Osteocyte (in vitro differentiated cells): ENCODE measurements around the gene DMTF1. TPM values are rescaled to one million over a fixed set of nuclear protein-coding genes. Genes with fewer than 3 reads are reported as not detected.

Experiments
- DNase-seq: peaks from one replicate; pipeline ENCODE4 v3.0.0; 2021; ENCODE audit warnings: mixed read lengths; ENCODE audit not compliant: unreplicated experiment; ENCODE audit errors: extremely low spot score
- H3K27ac Mint-ChIP-seq: one replicate; pipeline ENCODE4 v1.8.0; 2021; ENCODE audit warnings: mild to moderate bottlenecking, mixed read lengths; ENCODE audit not compliant: unreplicated experiment
- H3K27me3 Mint-ChIP-seq: one replicate; pipeline ENCODE4 v1.8.0; 2021; ENCODE audit warnings: mixed read lengths; ENCODE audit not compliant: unreplicated experiment
- H3K36me3 Mint-ChIP-seq: one replicate; pipeline ENCODE4 v1.8.0; 2021; ENCODE audit warnings: mixed read lengths; ENCODE audit not compliant: unreplicated experiment
- H3K4me1 Mint-ChIP-seq: one replicate; pipeline ENCODE4 v1.8.0; 2021; ENCODE audit warnings: mixed read lengths; ENCODE audit not compliant: unreplicated experiment
- H3K4me3 Mint-ChIP-seq: one replicate; pipeline ENCODE4 v1.8.0; 2021; ENCODE audit warnings: mild to moderate bottlenecking, moderate library complexity, mixed read lengths; ENCODE audit not compliant: unreplicated experiment
- H3K9me3 Mint-ChIP-seq: one replicate; pipeline ENCODE4 v1.8.0; 2021; ENCODE audit warnings: mixed read lengths; ENCODE audit not compliant: unreplicated experiment
- CTCF ChIP-seq: fragments of 200-600 bp; sonication (generic); IDR thresholded peaks from 2 replicates; pipeline ENCODE4 v1.5.0; 2021; ENCODE audit warnings: antibody characterized with exemption, mild to moderate bottlenecking, moderate library complexity
- total RNA-seq: library from RNA; stranded (reverse); gene quantifications from 2 replicates; pipeline ENCODE4 v1.2.1, GENCODE V29; 2021

DMTF1 gene
- total RNA-seq, 1 donor from 2014 or later = 82.9 TPM

DNA sequence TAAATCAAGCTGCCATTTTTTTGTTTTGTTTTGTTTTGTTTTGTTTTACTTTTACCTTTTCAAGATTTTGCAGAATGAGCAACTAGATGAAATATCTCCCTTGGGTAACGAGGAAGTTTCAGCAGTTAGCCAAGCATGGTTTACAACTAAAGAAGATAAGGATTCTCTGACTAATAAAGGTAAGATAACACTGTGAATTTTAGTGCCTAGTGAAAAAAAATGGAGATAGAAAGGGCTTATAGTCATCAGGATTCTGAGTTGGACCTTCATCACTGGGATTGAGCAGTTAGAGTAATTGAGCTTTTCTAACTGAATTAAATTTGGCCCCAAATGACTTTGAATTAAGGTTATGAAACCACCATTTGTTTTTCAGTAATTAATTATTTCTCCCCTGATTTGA is 21.2 kb downstream of the DMTF1 start:
- Mint-ChIP-seq H3K27me3 (no peaks in the 10 kb centered on the region), H3K27ac (no peak overlapping the region), H3K9me3 (no peaks in the 10 kb centered on the region), H3K4me1 (no peaks in the 10 kb centered on the region), H3K36me3 (peaks cover 59% of the 10 kb centered on the region), H3K4me3 (no peak overlapping the region)
- no peak for TF ChIP-seq CTCF
- DNase-seq = no peak

DNA sequence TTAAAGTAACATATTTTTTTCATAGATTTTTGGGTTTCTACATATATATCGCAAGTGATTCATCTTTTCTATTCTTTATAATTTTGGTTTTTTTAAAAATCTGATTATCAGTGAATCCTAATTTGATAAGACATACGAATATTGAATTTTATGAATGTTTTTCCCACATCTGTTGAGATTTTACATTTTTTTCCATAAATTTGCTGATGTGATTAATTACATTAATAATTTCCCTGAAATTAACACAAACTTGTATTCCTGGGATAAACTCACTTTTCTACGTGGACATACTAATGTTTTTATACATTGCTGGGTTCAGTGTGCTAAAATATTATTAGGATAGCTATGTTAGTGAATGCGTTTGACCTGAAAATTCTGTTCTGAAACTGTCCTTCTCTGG is 26.1 kb downstream of the DMTF1 start:
- H3K9me3 Mint-ChIP-seq = no peaks in the 10 kb centered on the region
- H3K4me1 Mint-ChIP-seq = no peaks in the 10 kb centered on the region

GRCh38 chr7:87179180-87179579 is 26.9 kb downstream of the DMTF1 start:
- Mint-ChIP-seq H3K27me3 (no peaks in the 10 kb centered on the region), H3K4me1 (no peaks in the 10 kb centered on the region), H3K36me3 (peaks cover 60% of the 10 kb centered on the region), H3K27ac (no peak overlapping the region), H3K4me3 (no peak overlapping the region), H3K9me3 (no peaks in the 10 kb centered on the region)
- TF ChIP-seq CTCF = no peak
- no peak for DNase-seq

More for the DNA sequence above, 26.1 kb downstream of the DMTF1 start:
- H3K27ac Mint-ChIP-seq = no peak overlapping the region
- H3K27me3 Mint-ChIP-seq = no peaks in the 10 kb centered on the region
- no peak overlapping the region for H3K4me3 Mint-ChIP-seq
- no peak for TF ChIP-seq CTCF
- H3K36me3 Mint-ChIP-seq = peaks cover 61% of the 10 kb centered on the region
- no peak for DNase-seq

GRCh38 chr7:87187120-87187519 is 34.9 kb downstream of the DMTF1 start:
- no peaks in the 10 kb centered on the region for H3K9me3 Mint-ChIP-seq
- H3K27ac Mint-ChIP-seq = no peak overlapping the region
- H3K4me1 Mint-ChIP-seq = no peaks in the 10 kb centered on the region
- no peaks in the 10 kb centered on the region for H3K27me3 Mint-ChIP-seq
- peaks cover 57% of the 10 kb centered on the region for H3K36me3 Mint-ChIP-seq
- DNase-seq = no peak
- TF ChIP-seq CTCF = no peak
- no peak overlapping the region for H3K4me3 Mint-ChIP-seq

DNA sequence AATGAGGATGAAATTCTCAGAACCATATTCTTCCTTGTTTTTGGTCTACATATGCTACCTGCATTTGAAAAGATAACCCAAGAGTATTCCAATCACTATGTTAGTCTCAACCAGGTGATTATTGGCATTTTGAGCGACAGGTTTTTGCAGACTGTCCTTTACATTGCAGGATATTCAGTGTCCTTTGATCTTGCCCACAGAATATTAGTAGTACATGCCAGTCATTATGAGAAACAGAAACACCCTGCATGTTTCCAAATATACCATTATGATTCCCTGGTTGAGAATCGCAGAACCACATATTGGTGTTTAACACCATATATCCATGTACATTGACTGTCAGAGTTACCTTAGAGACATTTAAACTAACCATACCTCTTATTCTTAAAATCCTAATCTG is 36.7 kb downstream of the DMTF1 start:
- H3K4me1 Mint-ChIP-seq = no peaks in the 10 kb centered on the region
- no peaks in the 10 kb centered on the region for H3K9me3 Mint-ChIP-seq
- H3K27ac Mint-ChIP-seq = no peak overlapping the region
- no peaks in the 10 kb centered on the region for H3K27me3 Mint-ChIP-seq
- TF ChIP-seq CTCF = no peak
- no peak overlapping the region for H3K4me3 Mint-ChIP-seq
- no peak for DNase-seq
- peaks cover 53% of the 10 kb centered on the region for H3K36me3 Mint-ChIP-seq
